Measurements from ENCODE around the gene IFNAR2. TPM values are rescaled to one million over a fixed set of nuclear protein-coding genes. Genes with fewer than 3 reads are reported as not detected.

Gene IFNAR2
- total and polyA plus RNA-seq, 9 donors, result 5.7 to 15.5 (median 10.3) TPM

DNA sequence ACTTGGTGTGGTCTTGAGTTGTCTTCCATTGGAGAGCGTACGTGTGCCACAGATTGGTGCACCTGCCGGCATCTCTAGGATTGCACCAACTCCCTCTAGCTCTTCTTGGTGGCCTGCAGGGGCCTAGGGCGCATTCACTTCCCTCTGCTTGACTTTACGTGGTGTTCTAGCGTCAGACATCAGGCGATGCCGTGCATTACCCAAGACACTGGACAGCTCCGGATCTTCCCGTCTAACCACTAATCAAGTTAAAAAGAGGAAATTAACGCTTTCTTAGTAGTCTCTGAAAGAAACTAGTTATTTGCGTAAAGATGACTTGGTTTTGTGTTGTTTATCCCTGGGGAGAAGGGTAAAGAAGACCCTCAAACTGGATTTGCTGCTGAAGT lies 35.9 kb downstream of the IFNAR2 start:
- H3K9me3 ChIP-seq (replicated peaks; ENCODE audit: control insufficient read depth, low read depth, low read length), result no peaks in the 10 kb centered on the region
- H3K36me3 ChIP-seq (ENCODE audit: control insufficient read depth, insufficient read depth, low read length), result peaks cover 27% of the 10 kb centered on the region
- WGBS (ENCODE audit: insufficient coverage), result 52% methylated on average over 6 of the region's 12 CpGs
- H3K4me1 ChIP-seq (ENCODE audit: control insufficient read depth, insufficient read depth, low read length), result peaks cover 13% of the 10 kb centered on the region
- DNase-seq, result peak; percentile 82
- peak overlapping the region; percentile 91 for H3K4me3 ChIP-seq (ENCODE audit: low read length)
- no peaks in the 10 kb centered on the region for H3K27me3 ChIP-seq (ENCODE audit: control insufficient read depth, insufficient read depth, low read length)
- peak overlapping the region; percentile 65 for H3K27ac ChIP-seq (ENCODE audit: low read length)

DNA sequence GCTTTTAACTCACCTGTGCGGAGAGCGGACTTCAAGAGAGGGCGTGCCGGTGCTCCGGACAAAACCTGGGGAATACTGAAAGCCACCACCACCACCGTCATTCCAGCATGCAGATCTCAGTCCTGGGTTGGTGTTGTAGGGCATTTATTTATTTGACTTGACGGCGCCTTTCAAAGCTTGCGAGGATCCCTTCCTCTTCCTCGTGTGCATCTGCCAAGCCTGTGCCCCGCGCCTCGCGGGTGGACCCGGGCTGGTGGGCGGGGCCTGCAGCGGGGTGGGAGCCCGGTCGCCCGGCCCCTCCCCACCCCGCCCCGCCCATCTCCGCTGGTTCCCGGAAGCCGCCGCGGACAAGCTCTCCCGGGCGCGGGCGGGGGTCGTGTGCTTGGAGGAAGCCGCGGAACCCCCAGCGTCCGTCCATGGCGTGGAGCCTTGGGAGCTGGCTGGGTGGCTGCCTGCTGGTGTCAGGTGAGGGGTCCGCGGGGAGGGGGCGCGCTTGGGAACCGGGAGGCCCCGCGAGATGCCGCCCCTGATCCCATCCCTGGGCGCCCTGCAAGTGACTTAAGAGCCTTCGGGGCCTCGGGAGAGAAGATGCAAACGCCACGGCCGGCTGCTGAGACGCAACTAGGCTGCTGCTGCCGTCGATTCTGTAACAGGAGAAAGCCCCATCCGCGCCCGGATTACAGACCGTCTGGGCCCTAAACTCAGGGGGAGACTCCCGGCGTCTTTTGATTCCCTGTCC lies 36.5 kb downstream of the IFNAR2 start, which contains the start of gene IL10RB:
TSS of gene IL10RB (plus strand) at position 318 of the 739 bp plus-strand sequence. CDS start at position 417, 99 bp downstream.
- peaks cover 33% of the 10 kb centered on the region for H3K36me3 ChIP-seq (ENCODE audit: control insufficient read depth, insufficient read depth, low read length)
- H3K27ac ChIP-seq (ENCODE audit: low read length), result peak within 1 kb of the TSS; percentile 92
- H3K27me3 ChIP-seq (ENCODE audit: control insufficient read depth, insufficient read depth, low read length), result no peaks in the 10 kb centered on the region
- WGBS (ENCODE audit: insufficient coverage), result 0% methylated on average over 45 of the region's 60 CpGs
- peaks cover 13% of the 10 kb centered on the region for H3K4me1 ChIP-seq (ENCODE audit: control insufficient read depth, insufficient read depth, low read length)
- DNase-seq, result peak; percentile 87
- no peaks in the 10 kb centered on the region for H3K9me3 ChIP-seq (replicated peaks; ENCODE audit: control insufficient read depth, low read depth, low read length)
- H3K4me3 ChIP-seq (ENCODE audit: low read length), result peak within 1 kb of the TSS; percentile 91

GRCh38 chr21:33266789-33267135 lies 37.0 kb downstream of the IFNAR2 start:
- no peaks in the 10 kb centered on the region for H3K27me3 ChIP-seq (ENCODE audit: control insufficient read depth, insufficient read depth, low read length)
- peak overlapping the region; percentile 92 for H3K27ac ChIP-seq (ENCODE audit: low read length)
- H3K36me3 ChIP-seq (ENCODE audit: control insufficient read depth, insufficient read depth, low read length), result peaks cover 37% of the 10 kb centered on the region
- no peaks in the 10 kb centered on the region for H3K9me3 ChIP-seq (replicated peaks; ENCODE audit: control insufficient read depth, low read depth, low read length)
- DNase-seq, result no peak
- H3K4me1 ChIP-seq (ENCODE audit: control insufficient read depth, insufficient read depth, low read length), result peaks cover 13% of the 10 kb centered on the region
- H3K4me3 ChIP-seq (ENCODE audit: low read length), result peak overlapping the region; percentile 91
- WGBS (ENCODE audit: insufficient coverage), result 8% methylated on average over 8 of the region's 8 CpGs

DNA sequence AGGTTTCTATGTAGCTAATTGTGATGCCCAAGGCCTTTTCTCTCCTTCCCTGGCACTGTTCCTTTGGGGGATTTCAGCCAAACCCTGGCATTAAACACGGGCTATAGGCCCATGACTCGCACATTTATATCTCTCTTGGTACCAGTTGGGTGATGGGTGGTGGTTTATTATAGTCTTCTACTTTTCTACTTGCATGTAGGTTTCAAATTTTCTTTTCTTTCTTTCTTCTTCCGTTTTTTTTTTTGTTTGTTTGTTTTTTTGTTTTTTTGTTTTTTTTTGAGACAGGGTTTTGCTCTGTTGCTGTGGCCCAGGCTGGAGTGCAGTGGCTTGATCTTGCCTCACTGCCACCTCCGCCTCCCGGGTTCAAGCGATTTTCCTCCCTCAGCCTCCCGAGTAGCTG lies 37.5 kb downstream of the IFNAR2 start:
- H3K27ac ChIP-seq (ENCODE audit: low read length), result peak overlapping the region; percentile 92
- H3K36me3 ChIP-seq (ENCODE audit: control insufficient read depth, insufficient read depth, low read length), result peaks cover 41% of the 10 kb centered on the region
- peak overlapping the region; percentile 91 for H3K4me3 ChIP-seq (ENCODE audit: low read length)
- WGBS (ENCODE audit: insufficient coverage), result no CpG with 5 or more reads among the region's 7 CpGs
- peaks cover 13% of the 10 kb centered on the region for H3K4me1 ChIP-seq (ENCODE audit: control insufficient read depth, insufficient read depth, low read length)
- no peaks in the 10 kb centered on the region for H3K27me3 ChIP-seq (ENCODE audit: control insufficient read depth, insufficient read depth, low read length)
- no peak for DNase-seq
- no peaks in the 10 kb centered on the region for H3K9me3 ChIP-seq (replicated peaks; ENCODE audit: control insufficient read depth, low read depth, low read length)

GRCh38 chr21:33268393-33268736 lies 38.6 kb downstream of the IFNAR2 start:
- Histone ChIP-seq H3K27me3 (ENCODE audit: control insufficient read depth, insufficient read depth, low read length) (no peaks in the 10 kb centered on the region), H3K27ac (ENCODE audit: low read length) (no peak overlapping the region), H3K4me3 (ENCODE audit: low read length) (no peak overlapping the region), H3K4me1 (ENCODE audit: control insufficient read depth, insufficient read depth, low read length) (peaks cover 13% of the 10 kb centered on the region), H3K36me3 (ENCODE audit: control insufficient read depth, insufficient read depth, low read length) (peaks cover 40% of the 10 kb centered on the region), H3K9me3 (replicated peaks; ENCODE audit: control insufficient read depth, low read depth, low read length) (no peaks in the 10 kb centered on the region)
- 78% methylated on average over 4 of the region's 7 CpGs for WGBS (ENCODE audit: insufficient coverage)
- no peak for DNase-seq

DNA sequence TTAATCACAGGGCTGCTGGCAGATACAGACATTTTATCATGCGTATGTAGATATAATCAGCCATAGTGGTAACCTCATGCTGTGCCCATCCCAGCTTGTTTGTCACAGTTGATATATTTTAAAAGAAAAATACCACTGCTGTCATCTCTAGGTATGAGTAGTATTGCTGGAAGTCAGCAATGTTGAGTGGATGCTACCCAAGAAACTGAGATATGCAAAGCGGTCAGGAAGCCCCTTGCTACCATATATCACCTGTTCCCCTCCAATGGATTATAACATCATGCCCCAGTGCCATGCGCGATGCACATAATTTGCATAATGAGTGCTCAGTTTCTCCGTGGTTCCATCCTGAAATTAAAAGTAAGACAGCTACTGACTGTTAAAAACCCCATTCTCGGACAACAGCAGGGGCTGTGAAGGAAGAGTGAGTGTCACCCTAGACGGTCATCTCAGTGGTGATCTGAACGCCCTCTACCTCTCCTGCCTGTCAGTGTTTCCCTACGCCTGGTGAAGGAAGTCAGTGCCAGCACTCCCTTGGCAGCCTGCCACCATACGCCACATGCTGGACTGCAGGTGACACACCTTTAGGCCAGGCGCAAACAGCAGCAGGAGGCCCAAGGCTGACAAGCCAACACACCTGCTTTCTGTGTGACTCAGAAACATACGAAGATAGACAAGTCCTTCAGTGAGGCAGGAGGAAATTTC lies 39.2 kb downstream of the IFNAR2 start:
- Histone ChIP-seq H3K9me3 (replicated peaks; ENCODE audit: control insufficient read depth, low read depth, low read length) (no peaks in the 10 kb centered on the region), H3K27ac (ENCODE audit: low read length) (no peak overlapping the region), H3K4me1 (ENCODE audit: control insufficient read depth, insufficient read depth, low read length) (peaks cover 13% of the 10 kb centered on the region), H3K36me3 (ENCODE audit: control insufficient read depth, insufficient read depth, low read length) (peaks cover 39% of the 10 kb centered on the region), H3K27me3 (ENCODE audit: control insufficient read depth, insufficient read depth, low read length) (no peaks in the 10 kb centered on the region), H3K4me3 (ENCODE audit: low read length) (no peak overlapping the region)
- WGBS (ENCODE audit: insufficient coverage), result 73% methylated on average over 9 of the region's 12 CpGs
- DNase-seq, result no peak

DNA sequence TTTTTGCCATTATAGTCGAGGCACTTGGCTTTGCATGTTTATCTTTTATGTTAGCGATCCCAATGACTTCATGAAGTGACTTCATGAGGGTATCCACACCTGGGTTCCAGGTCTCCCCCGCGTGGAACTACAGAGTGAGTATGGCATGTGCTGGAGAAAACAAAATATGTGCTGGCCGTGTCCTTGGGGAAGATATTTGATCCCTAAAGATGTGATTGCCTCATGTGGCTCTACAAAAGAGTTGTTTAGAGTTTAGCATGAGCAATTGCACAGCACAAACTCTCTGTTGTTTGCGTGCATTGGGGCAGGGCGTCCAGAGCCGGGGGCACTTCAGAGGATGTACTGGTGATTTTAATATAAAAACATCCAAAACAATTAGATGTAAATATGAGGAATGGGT lies 41.2 kb downstream of the IFNAR2 start:
- Histone ChIP-seq H3K4me1 (ENCODE audit: control insufficient read depth, insufficient read depth, low read length) (peaks cover 8% of the 10 kb centered on the region), H3K4me3 (ENCODE audit: low read length) (no peak overlapping the region), H3K27ac (ENCODE audit: low read length) (no peak overlapping the region), H3K27me3 (ENCODE audit: control insufficient read depth, insufficient read depth, low read length) (no peaks in the 10 kb centered on the region), H3K36me3 (ENCODE audit: control insufficient read depth, insufficient read depth, low read length) (peaks cover 45% of the 10 kb centered on the region), H3K9me3 (replicated peaks; ENCODE audit: control insufficient read depth, low read depth, low read length) (peaks cover 5% of the 10 kb centered on the region)
- WGBS (ENCODE audit: insufficient coverage), result 93% methylated on average over 2 of the region's 8 CpGs
- no peak for DNase-seq

DNA sequence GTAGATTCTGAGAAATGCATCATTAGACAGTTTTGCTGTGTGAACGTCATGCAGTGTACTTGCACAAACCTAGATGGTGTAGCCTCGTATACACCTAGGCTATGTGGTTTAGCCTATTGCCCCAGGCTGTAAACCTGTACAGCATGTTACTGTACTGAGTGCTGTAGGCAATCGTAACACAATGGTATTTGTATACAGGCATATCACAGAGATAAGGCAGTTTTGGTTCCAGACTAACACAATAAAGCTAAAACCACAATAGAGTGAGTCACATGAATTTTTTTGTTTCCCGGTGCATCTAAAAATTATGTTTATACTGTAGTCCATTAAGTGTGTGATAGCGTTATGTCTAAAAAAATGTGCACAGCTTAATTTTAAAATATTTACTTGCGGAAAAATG lies 43.3 kb downstream of the IFNAR2 start:
- peaks cover 5% of the 10 kb centered on the region for H3K9me3 ChIP-seq (replicated peaks; ENCODE audit: control insufficient read depth, low read depth, low read length)
- no peak overlapping the region for H3K4me3 ChIP-seq (ENCODE audit: low read length)
- DNase-seq, result no peak
- no peaks in the 10 kb centered on the region for H3K27me3 ChIP-seq (ENCODE audit: control insufficient read depth, insufficient read depth, low read length)
- no peaks in the 10 kb centered on the region for H3K4me1 ChIP-seq (ENCODE audit: control insufficient read depth, insufficient read depth, low read length)
- WGBS (ENCODE audit: insufficient coverage), result 100% methylated on average over 1 of the region's 6 CpGs
- no peak overlapping the region for H3K27ac ChIP-seq (ENCODE audit: low read length)
- peaks cover 46% of the 10 kb centered on the region for H3K36me3 ChIP-seq (ENCODE audit: control insufficient read depth, insufficient read depth, low read length)

- Histone ChIP-seq H3K27ac (ENCODE audit: low read length) (no peak overlapping the region), H3K36me3 (ENCODE audit: control insufficient read depth, insufficient read depth, low read length) (peaks cover 37% of the 10 kb centered on the region), H3K4me3 (ENCODE audit: low read length) (no peak overlapping the region), H3K27me3 (ENCODE audit: control insufficient read depth, insufficient read depth, low read length) (no peaks in the 10 kb centered on the region), H3K4me1 (ENCODE audit: control insufficient read depth, insufficient read depth, low read length) (no peaks in the 10 kb centered on the region), H3K9me3 (replicated peaks; ENCODE audit: control insufficient read depth, low read depth, low read length) (peaks cover 18% of the 10 kb centered on the region)
- no CpG with 5 or more reads among the region's 2 CpGs for WGBS (ENCODE audit: insufficient coverage)
- DNase-seq, result no peak
These were observed 49.0 kb downstream of the IFNAR2 start for GRCh38 chr21:33278721-33279120.

- DNase-seq, result no peak
- WGBS (ENCODE audit: insufficient coverage), result 100% methylated on average over 2 of the region's 3 CpGs
- Histone ChIP-seq H3K4me3 (ENCODE audit: low read length) (no peak overlapping the region), H3K36me3 (ENCODE audit: control insufficient read depth, insufficient read depth, low read length) (peaks cover 37% of the 10 kb centered on the region), H3K4me1 (ENCODE audit: control insufficient read depth, insufficient read depth, low read length) (no peaks in the 10 kb centered on the region), H3K27ac (ENCODE audit: low read length) (no peak overlapping the region), H3K27me3 (ENCODE audit: control insufficient read depth, insufficient read depth, low read length) (no peaks in the 10 kb centered on the region), H3K9me3 (replicated peaks; ENCODE audit: control insufficient read depth, low read depth, low read length) (peaks cover 17% of the 10 kb centered on the region)
These were observed 49.6 kb downstream of the IFNAR2 start for GRCh38 chr21:33279330-33279820.
